Caco-2 (cell line): ENCODE measurements around the gene UBE2L3. TPM values are rescaled to one million over a fixed set of nuclear protein-coding genes. Genes with fewer than 3 reads are reported as not detected.

Experiments used
- BruUV-seq: library from RNA; stranded (reverse); fragments of 400-500 nt; replicated peaks from 2 replicates; lab custom pipeline; 2021; lab: Mats Ljungman, UMichigan
- CTCF ChIA-PET: fragments of 300-600 bp; sonication (Branson Sonifier 250); formaldehyde crosslinking; loops from one replicate; lab custom pipeline; 2022; ENCODE audit warnings: antibody characterized with exemption; lab: Charles Lee
- POLR2A ChIA-PET: fragments of 300-600 bp; sonication (Branson Sonifier 250); formaldehyde crosslinking; loops from one replicate; lab custom pipeline; 2022; ENCODE audit warnings: antibody characterized with exemption; lab: Charles Lee
- DNase-seq, 2 experiments: peaks; one replicate each; pipeline versions ENCODE4 v3.0.0 to v3.0.0-alpha.2; 2020 to 2022
- H3K27me3 ChIP-seq: replicated peaks from 2 replicates; pipeline ENCODE4 v1.6.0; 2011; ENCODE audit warnings: low read length; ENCODE audit not compliant: control insufficient read depth, insufficient read depth
- H3K36me3 ChIP-seq: 2 replicates; pipeline ENCODE4 v1.5.1; 2011; ENCODE audit warnings: low read length; ENCODE audit not compliant: control insufficient read depth, insufficient read depth
- H3K4me1 ChIP-seq: fragments of 250-450 bp; sonication (Bioruptor Pico); 2 replicates; pipeline ENCODE4 v1.5.1; 2020; ENCODE audit warnings: mild to moderate bottlenecking
- H3K4me3 ChIP-seq: 2 replicates; pipeline ENCODE4 v1.5.1; 2011; ENCODE audit warnings: low read depth, mild to moderate bottlenecking, control low read depth, low read length
- H3K9me3 ChIP-seq: fragments of 250-450 bp; sonication (Bioruptor Pico); 2 replicates; pipeline ENCODE4 v1.5.1; 2020; ENCODE audit warnings: mild to moderate bottlenecking, moderate library complexity
- H3K27ac Mint-ChIP-seq: one replicate; pipeline ENCODE4 v1.8.0; 2022; ENCODE audit warnings: mixed read lengths; ENCODE audit not compliant: unreplicated experiment
- H3K27me3 Mint-ChIP-seq: one replicate; pipeline ENCODE4 v1.8.0; 2022; ENCODE audit warnings: mixed read lengths; ENCODE audit not compliant: insufficient read depth, unreplicated experiment
- H3K36me3 Mint-ChIP-seq: one replicate; pipeline ENCODE4 v1.8.0; 2022; ENCODE audit warnings: mild to moderate bottlenecking, mixed read lengths; ENCODE audit not compliant: insufficient read depth, unreplicated experiment
- H3K4me1 Mint-ChIP-seq: one replicate; pipeline ENCODE4 v1.8.0; 2022; ENCODE audit warnings: low read depth, mixed read lengths; ENCODE audit not compliant: unreplicated experiment
- H3K4me3 Mint-ChIP-seq: one replicate; pipeline ENCODE4 v1.8.0; 2022; ENCODE audit warnings: mild to moderate bottlenecking, moderate library complexity, mixed read lengths; ENCODE audit not compliant: unreplicated experiment
- H3K9me3 Mint-ChIP-seq: one replicate; pipeline ENCODE4 v1.8.0; 2022; ENCODE audit warnings: mixed read lengths; ENCODE audit not compliant: unreplicated experiment
- intact Hi-C: fragments of 100-400 bp; cut with micrococcal nuclease; formaldehyde crosslinking; loops from one replicate; pipeline ENCODE4 v1.10.0; 2022; ENCODE audit not compliant: unreplicated experiment
- total RNA-seq: library from RNA; stranded (reverse); gene quantifications from 2 replicates; pipeline ENCODE4 v1.2.3, GENCODE V29; 2022
- TF ChIP-seq, protein P1 (sequence below), 2 experiments: fragments of 200-600 bp in 1 of 2; IDR thresholded peaks; 1 replicate in 1 of 2; 2 replicates in 1 of 2; pipeline versions ENCODE4 v1.5.1 to v1.8.0; 2011 to 2022; ENCODE audit warnings: antibody characterized with exemption in 1 of 2, control low read depth in 1 of 2, inconsistent platforms in 1 of 2, low read depth in 1 of 2, low read length in 1 of 2, mild to moderate bottlenecking in 1 of 2, moderate library complexity in 1 of 2; ENCODE audit not compliant: insufficient read depth in 1 of 2, severe bottlenecking in 1 of 2, unreplicated experiment in 1 of 2

Gene UBE2L3
- total RNA-seq, 1 experiment from 2014 or later: 63.4 TPM

DNA sequence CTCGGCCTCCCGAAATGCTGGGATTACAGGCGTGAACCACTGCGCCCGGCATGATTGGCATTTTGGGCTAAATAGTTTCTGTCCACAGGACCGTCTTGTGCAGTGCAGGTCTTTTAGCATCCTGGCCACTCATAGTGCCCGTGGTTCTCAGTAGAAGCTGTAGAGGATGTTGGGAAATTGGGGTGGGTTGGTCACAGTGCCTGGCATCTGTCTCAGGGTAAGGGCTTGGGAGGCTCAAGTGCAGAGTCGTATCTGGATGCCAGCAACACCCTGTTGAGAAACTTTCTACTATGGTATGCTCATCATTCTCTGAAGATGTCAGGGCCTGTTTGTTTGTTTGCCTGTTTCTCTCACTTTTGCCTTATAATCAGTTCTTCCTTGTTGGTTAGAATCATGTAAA lies 21.9 kb downstream of the UBE2L3 start:
- no peaks in the 10 kb centered on the region for H3K27me3 Mint-ChIP-seq
- POLR2A ChIA-PET: interaction anchor here (0.5 kb wide), 1 partner anchor 77 kb away, joined by 3 read pairs; no protein-coding TSS in a partner anchor
- Histone ChIP-seq H3K9me3 (no peaks in the 10 kb centered on the region), H3K4me3 (no peak overlapping the region), H3K4me1 (0 out of 2 replicates have a peak, but pooled peaks cover 4% of the 10 kb centered on the region), H3K36me3 (no peaks in the 10 kb centered on the region; the same call in none of the 2 replicates), H3K27me3 (no peaks in the 10 kb centered on the region)
- H3K9me3 Mint-ChIP-seq: no peaks in the 10 kb centered on the region
- intact Hi-C loops: no loop called here
- no peaks in the 10 kb centered on the region for H3K4me1 Mint-ChIP-seq
- no peak overlapping the region for H3K4me3 Mint-ChIP-seq
- TF ChIP-seq, protein P1, sequence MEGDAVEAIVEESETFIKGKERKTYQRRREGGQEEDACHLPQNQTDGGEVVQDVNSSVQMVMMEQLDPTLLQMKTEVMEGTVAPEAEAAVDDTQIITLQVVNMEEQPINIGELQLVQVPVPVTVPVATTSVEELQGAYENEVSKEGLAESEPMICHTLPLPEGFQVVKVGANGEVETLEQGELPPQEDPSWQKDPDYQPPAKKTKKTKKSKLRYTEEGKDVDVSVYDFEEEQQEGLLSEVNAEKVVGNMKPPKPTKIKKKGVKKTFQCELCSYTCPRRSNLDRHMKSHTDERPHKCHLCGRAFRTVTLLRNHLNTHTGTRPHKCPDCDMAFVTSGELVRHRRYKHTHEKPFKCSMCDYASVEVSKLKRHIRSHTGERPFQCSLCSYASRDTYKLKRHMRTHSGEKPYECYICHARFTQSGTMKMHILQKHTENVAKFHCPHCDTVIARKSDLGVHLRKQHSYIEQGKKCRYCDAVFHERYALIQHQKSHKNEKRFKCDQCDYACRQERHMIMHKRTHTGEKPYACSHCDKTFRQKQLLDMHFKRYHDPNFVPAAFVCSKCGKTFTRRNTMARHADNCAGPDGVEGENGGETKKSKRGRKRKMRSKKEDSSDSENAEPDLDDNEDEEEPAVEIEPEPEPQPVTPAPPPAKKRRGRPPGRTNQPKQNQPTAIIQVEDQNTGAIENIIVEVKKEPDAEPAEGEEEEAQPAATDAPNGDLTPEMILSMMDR (IDR thresholded peaks at IDR 0.05; ENCODE audit: insufficient read depth in 1 of 2, low read depth in 1 of 2, low read length in 1 of 2, severe bottlenecking in 1 of 2, unreplicated experiment in 1 of 2): no peak
- peaks cover 43% of the 10 kb centered on the region for H3K36me3 Mint-ChIP-seq
- CTCF ChIA-PET: no interaction called here
- no TSS peak for BruUV-seq
- no peak for DNase-seq
- no peak overlapping the region for H3K27ac Mint-ChIP-seq

DNA sequence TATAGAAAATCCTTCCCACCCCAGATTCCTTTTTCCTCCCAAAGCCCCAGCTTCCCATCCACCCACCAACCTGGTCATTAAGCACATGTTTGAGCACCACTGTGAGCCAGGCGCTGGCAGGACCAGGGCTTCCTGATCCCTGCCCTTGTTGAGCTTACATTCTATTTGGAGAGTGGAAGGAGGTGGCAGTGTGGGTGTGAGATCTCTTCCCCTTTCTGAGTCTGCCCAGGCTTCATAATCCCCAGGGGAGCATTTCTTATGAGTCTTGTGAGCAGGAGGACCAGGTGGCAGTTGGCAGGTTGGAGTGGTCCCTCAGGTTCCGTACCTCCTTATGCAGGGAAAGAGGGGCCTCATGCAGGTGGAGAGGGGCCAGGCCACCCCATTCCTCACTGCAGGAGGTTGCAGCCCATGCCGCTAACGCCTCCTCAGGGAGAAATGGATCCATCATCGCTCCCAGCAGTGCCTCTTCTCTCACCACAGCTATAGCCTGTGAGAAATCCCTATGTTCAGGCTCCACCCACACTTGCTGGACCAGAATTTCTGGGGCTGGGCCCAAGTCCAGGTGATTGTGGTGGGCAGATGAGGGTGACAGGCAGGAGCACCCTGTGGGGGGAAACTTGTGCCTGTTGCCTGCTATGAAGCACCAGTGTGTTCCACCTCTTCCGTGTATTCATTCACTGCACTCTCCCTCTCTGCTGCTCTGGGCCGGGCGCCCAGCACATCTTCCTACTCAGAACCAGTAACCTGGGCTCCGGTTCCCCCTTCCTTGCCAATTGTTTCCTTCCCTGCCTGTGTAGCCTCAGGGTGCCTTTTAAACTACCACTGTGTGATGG lies 23.5 kb downstream of the UBE2L3 start:
- Mint-ChIP-seq H3K9me3 (no peaks in the 10 kb centered on the region), H3K4me1 (no peaks in the 10 kb centered on the region), H3K27ac (no peak overlapping the region), H3K36me3 (peaks cover 52% of the 10 kb centered on the region), H3K4me3 (no peak overlapping the region), H3K27me3 (no peaks in the 10 kb centered on the region)
- TF ChIP-seq, protein P1 (IDR thresholded peaks at IDR 0.05; ENCODE audit: insufficient read depth in 1 of 2, low read depth in 1 of 2, low read length in 1 of 2, severe bottlenecking in 1 of 2, unreplicated experiment in 1 of 2): no peak
- Histone ChIP-seq H3K9me3 (no peaks in the 10 kb centered on the region), H3K27me3 (no peaks in the 10 kb centered on the region), H3K36me3 (peaks cover 1% of the 10 kb centered on the region), H3K4me3 (no peak overlapping the region), H3K4me1 (0 out of 2 replicates have a peak, but pooled peaks cover 4% of the 10 kb centered on the region)
- DNase-seq: no peak
- BruUV-seq: no TSS peak
- intact Hi-C loops: no loop called here
- ChIA-PET POLR2A (no interaction called here), CTCF (no interaction called here)

DNA sequence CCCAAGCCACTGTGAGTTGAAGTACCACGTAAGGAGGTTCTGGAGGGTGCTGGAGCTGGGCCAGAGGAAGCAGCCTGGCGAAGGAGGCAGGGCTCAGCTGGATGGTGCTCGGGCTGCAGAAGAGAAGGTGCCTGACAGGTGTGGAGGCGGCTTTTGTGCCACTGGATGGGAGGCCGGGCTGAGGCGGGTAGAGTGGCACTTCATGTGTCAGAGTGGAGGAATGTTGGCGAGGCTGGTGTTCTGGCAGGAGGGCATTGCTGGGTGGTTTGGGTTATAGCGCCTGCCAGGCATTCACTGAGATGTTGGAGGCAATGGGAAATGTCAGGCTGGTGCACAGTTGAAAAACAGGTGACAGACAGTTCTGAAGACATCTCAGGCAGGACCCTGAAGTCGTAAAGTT lies 24.2 kb downstream of the UBE2L3 start:
- Histone ChIP-seq H3K36me3 (peaks cover 1% of the 10 kb centered on the region), H3K4me1 (0 out of 2 replicates have a peak, but pooled peaks cover 4% of the 10 kb centered on the region), H3K4me3 (no peak overlapping the region), H3K27me3 (no peaks in the 10 kb centered on the region), H3K9me3 (no peaks in the 10 kb centered on the region)
- TF ChIP-seq, protein P1 (IDR thresholded peaks at IDR 0.05; ENCODE audit: insufficient read depth in 1 of 2, low read depth in 1 of 2, low read length in 1 of 2, severe bottlenecking in 1 of 2, unreplicated experiment in 1 of 2): no peak
- H3K9me3 Mint-ChIP-seq: no peaks in the 10 kb centered on the region
- H3K4me3 Mint-ChIP-seq: no peak overlapping the region
- ChIA-PET CTCF (no interaction called here), POLR2A (no interaction called here)
- intact Hi-C loops: no loop called here
- no peaks in the 10 kb centered on the region for H3K27me3 Mint-ChIP-seq
- BruUV-seq: no TSS peak
- H3K36me3 Mint-ChIP-seq: peaks cover 59% of the 10 kb centered on the region
- DNase-seq: no peak
- no peak overlapping the region for H3K27ac Mint-ChIP-seq
- no peaks in the 10 kb centered on the region for H3K4me1 Mint-ChIP-seq
